Left lung (tissue), 10 donors: Measurements from ENCODE around the gene PTPRT. TPM values are rescaled to one million over a fixed set of nuclear protein-coding genes. Genes with fewer than 3 reads are reported as not detected.

Experiments
- ATAC-seq: fragments of 200-7000 bp; cut with Tn5 transposase; one replicate; pipeline ENCODE4 v1.9.1; 2020; ENCODE audit warnings: moderate library complexity
- DNase-seq, 4 donors: peaks; one replicate each; pipeline ENCODE4 v3.0.0-alpha.2; 2013 to 2020
- H3K27ac ChIP-seq, 2 donors: fragments of 200-600 bp; sonication (generic) in 1 of 2; one replicate each; pipeline versions ENCODE4 v1.5.0 to v1.8.0; 2020 to 2021
- H3K27me3 ChIP-seq, 2 donors: fragments of 200-600 bp; sonication (generic) in 1 of 2; one replicate each; pipeline versions ENCODE4 v1.5.0 to v1.8.0; 2020 to 2021
- H3K36me3 ChIP-seq, 2 donors: fragments of 200-600 bp; sonication (generic) in 1 of 2; one replicate each; pipeline versions ENCODE4 v1.5.0 to v1.8.0; 2020 to 2021
- H3K4me1 ChIP-seq, 2 donors: fragments of 200-600 bp; one replicate each; pipeline ENCODE4 v1.8.0; 2021
- H3K4me3 ChIP-seq, 2 donors: fragments of 200-600 bp; sonication (generic) in 1 of 2; one replicate each; pipeline versions ENCODE4 v1.5.0 to v1.8.0; 2020 to 2021; ENCODE audit warnings: mild to moderate bottlenecking in 1 of 2
- H3K9me3 ChIP-seq, 2 donors: fragments of 200-600 bp; sonication (generic) in 1 of 2; one replicate each; pipeline versions ENCODE4 v1.5.0 to v1.8.0; 2020 to 2021
- intact Hi-C, 2 donors: fragments of 100-400 bp; cut with DNase I; formaldehyde crosslinking; loops; one replicate each; pipeline versions ENCODE4 v1.11.2 to v1.14.2; 2022
- polyA plus RNA-seq, 6 donors: library from polyadenylated mRNA; unstranded; fragments of 120-200 nt; gene quantifications; one replicate each; pipeline ENCODE4 v1.2.1, GENCODE V29; 2013; ENCODE audit not compliant: insufficient read length in 6 of 6
- total RNA-seq, 2 donors: library from RNA; stranded (reverse); fragmentation: NEBNext Ultra II Directional; extraction: Animal tissue kit (Norgen Biotek cat#: 25700); gene quantifications; one replicate each; pipeline ENCODE4 v1.2.1, GENCODE V29; 2021
- TF ChIP-seq, protein P1 (sequence below), 2 donors: fragments of 200-600 bp; sonication (generic) in 1 of 2; IDR thresholded peaks; one replicate each; pipeline versions ENCODE4 v1.5.0 to v1.8.0; 2021; ENCODE audit warnings: antibody characterized with exemption in 2 of 2
- donor health status: DM: no; HTN: yes; CAD: no.
- donor health status: DM: no; HTN: no; CAD: no.

The PTPRT gene
- total and polyA plus RNA-seq, 8 donors, result 0.15 to 2.9 (median 1.4) TPM

- TF ChIP-seq, protein P1, sequence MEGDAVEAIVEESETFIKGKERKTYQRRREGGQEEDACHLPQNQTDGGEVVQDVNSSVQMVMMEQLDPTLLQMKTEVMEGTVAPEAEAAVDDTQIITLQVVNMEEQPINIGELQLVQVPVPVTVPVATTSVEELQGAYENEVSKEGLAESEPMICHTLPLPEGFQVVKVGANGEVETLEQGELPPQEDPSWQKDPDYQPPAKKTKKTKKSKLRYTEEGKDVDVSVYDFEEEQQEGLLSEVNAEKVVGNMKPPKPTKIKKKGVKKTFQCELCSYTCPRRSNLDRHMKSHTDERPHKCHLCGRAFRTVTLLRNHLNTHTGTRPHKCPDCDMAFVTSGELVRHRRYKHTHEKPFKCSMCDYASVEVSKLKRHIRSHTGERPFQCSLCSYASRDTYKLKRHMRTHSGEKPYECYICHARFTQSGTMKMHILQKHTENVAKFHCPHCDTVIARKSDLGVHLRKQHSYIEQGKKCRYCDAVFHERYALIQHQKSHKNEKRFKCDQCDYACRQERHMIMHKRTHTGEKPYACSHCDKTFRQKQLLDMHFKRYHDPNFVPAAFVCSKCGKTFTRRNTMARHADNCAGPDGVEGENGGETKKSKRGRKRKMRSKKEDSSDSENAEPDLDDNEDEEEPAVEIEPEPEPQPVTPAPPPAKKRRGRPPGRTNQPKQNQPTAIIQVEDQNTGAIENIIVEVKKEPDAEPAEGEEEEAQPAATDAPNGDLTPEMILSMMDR (IDR thresholded peaks at IDR 0.05), result no peak
- Histone ChIP-seq H3K9me3 (no peaks in the 10 kb centered on the region), H3K4me1 (no peaks in the 10 kb centered on the region), H3K36me3 (no peaks in the 10 kb centered on the region), H3K4me3 (no peak overlapping the region), H3K27ac (no peak overlapping the region), H3K27me3 (no peaks in the 10 kb centered on the region)
- ATAC-seq, result no peak
- intact Hi-C loops, result no loop called here
- DNase-seq, result no peak
These were observed 595.0 kb downstream of the PTPRT start for GRCh38 chr20:42594659-42595058.

DNA sequence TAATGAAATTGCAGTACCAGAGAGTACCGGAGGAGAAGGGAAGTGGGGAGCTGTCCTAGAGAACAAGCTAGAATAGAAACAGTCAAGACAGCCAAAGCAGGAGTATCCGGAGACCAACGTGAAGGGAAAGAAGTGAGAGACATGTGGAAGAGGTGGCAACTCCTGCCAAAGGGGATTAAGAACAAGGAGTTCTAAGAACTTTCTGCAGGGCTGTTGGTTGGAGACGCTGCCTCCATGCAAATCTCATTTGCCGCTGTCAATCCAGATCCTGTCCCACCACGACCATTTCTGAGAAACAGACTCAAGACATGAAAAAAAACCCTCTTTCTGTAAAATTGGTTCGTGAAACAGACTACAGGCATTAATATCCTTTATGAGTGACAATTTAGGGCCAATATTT is 595.7 kb downstream of the PTPRT start:
- DNase-seq, result no peak
- Histone ChIP-seq H3K27ac (no peak overlapping the region), H3K27me3 (no peaks in the 10 kb centered on the region), H3K4me1 (no peaks in the 10 kb centered on the region), H3K9me3 (no peaks in the 10 kb centered on the region), H3K36me3 (no peaks in the 10 kb centered on the region), H3K4me3 (no peak overlapping the region)
- TF ChIP-seq, protein P1 (IDR thresholded peaks at IDR 0.05), result no peak
- intact Hi-C loops, result no loop called here
- no peak for ATAC-seq

GRCh38 chr20:42589976-42590639 is 599.6 kb downstream of the PTPRT start:
- no peak for ATAC-seq

GRCh38 chr20:42588847-42589246 is 600.9 kb downstream of the PTPRT start:
- intact Hi-C loops, result no loop called here
- H3K36me3 ChIP-seq, result no peaks in the 10 kb centered on the region
- no peak for DNase-seq
- no peak overlapping the region for H3K27ac ChIP-seq
- ATAC-seq, result no peak
- no peaks in the 10 kb centered on the region for H3K4me1 ChIP-seq
- H3K9me3 ChIP-seq, result no peaks in the 10 kb centered on the region
- H3K4me3 ChIP-seq, result no peak overlapping the region
- no peaks in the 10 kb centered on the region for H3K27me3 ChIP-seq
- TF ChIP-seq, protein P1 (IDR thresholded peaks at IDR 0.05), result no peak

More at GRCh38 chr20:42589976-42590639, 599.6 kb downstream of the PTPRT start:
- no peak for DNase-seq
- Histone ChIP-seq H3K27me3 (no peaks in the 10 kb centered on the region), H3K36me3 (no peaks in the 10 kb centered on the region), H3K27ac (no peak overlapping the region), H3K4me3 (no peak overlapping the region), H3K4me1 (no peaks in the 10 kb centered on the region), H3K9me3 (no peaks in the 10 kb centered on the region)
- intact Hi-C loops, result no loop called here
- TF ChIP-seq, protein P1 (IDR thresholded peaks at IDR 0.05), result no peak

DNA sequence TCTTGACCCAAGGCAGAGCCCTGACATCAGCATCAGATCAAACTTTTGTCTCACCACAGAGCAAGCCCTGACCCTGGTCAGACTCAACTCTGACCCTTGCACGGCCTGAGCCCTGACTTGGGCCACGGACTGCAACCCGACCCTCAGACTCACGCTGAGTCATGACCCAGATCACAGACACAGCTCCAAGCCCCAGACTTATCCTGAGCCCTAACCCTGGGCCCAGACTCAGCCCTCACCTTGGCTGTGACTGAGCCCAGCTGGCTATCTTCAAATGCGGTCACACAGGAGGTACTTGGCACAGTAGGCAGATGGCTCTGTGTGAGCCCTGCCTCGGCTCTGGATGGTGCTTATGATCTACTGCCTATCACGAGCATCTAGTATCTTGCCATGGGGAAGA is 602.3 kb downstream of the PTPRT start:
- Histone ChIP-seq H3K27me3 (no peaks in the 10 kb centered on the region), H3K36me3 (no peaks in the 10 kb centered on the region), H3K4me1 (no peaks in the 10 kb centered on the region), H3K4me3 (no peak overlapping the region), H3K27ac (no peak overlapping the region), H3K9me3 (no peaks in the 10 kb centered on the region)
- intact Hi-C loops, result no loop called here
- ATAC-seq (no peak), DNase-seq (no peak)
- TF ChIP-seq, protein P1 (IDR thresholded peaks at IDR 0.05), result no peak
